IPS-15b (cell line): ENCODE data around the gene TTC16.

Experiments
- H3K27me3 ChIP-seq: one replicate; pipeline ENCODE4 v1.6.1; 2013; ENCODE audit warnings: low read length; ENCODE audit not compliant: control insufficient read depth, insufficient read depth
- H3K36me3 ChIP-seq: one replicate; pipeline ENCODE4 v1.6.1; 2013; ENCODE audit warnings: low read length; ENCODE audit not compliant: control insufficient read depth, insufficient read depth
- H3K4me1 ChIP-seq: one replicate; pipeline ENCODE4 v1.6.1; 2013; ENCODE audit warnings: mild to moderate bottlenecking, low read length; ENCODE audit not compliant: control insufficient read depth, insufficient read depth
- H3K4me3 ChIP-seq: one replicate; pipeline ENCODE4 v1.5.1; 2013; ENCODE audit warnings: low read depth, low read length
- H3K9ac ChIP-seq: one replicate; pipeline ENCODE4 v1.6.1; 2013; ENCODE audit warnings: low read depth, mild to moderate bottlenecking, low read length
- H3K9me3 ChIP-seq: one replicate; pipeline ENCODE4 v1.6.1; 2013; ENCODE audit warnings: mild to moderate bottlenecking, low read length; ENCODE audit not compliant: control insufficient read depth, insufficient read depth

Gene TTC16

DNA sequence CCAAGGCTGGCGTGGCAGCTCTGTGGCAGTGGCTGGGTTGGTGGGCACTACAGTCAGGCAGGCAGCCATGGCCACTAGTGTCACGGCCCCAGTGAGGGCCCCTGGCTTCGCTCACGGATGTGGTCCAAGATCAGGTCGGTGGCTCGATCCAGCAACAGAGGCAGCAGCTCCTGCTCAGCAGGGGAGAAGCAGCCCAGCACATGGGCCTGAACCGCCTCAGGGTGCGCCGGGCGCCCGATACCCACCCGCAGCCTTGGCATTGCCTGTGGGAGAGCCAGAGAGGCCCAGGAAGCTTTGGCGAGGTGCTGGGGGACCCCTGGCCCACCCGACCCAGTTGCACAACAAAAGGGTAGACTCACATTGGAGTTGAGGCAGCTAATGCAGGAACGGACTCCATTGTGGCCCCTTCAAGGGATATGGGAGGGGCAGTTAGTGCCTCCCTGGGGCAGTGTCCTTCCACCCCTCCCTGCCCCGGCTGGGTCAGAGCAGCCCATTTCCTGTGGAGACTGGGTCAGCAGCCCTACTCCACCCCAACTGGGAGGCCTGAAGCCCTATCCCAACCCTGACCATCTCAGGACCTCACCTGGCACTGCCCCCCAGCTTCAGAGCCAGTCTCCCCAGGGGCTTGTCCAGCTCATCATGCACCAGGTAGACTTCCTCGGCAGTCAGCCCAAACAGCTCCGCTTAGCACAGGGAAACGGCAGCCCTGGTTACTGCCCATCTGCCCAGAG lies 1.7 kb upstream of the TTC16 start:
- no peak overlapping the region for H3K9ac ChIP-seq
- H3K27me3 ChIP-seq, result no peaks in the 10 kb centered on the region
- peaks cover 10% of the 10 kb centered on the region for H3K4me1 ChIP-seq
- no peaks in the 10 kb centered on the region for H3K9me3 ChIP-seq
- peak overlapping the region; percentile 26 for H3K4me3 ChIP-seq
- H3K36me3 ChIP-seq, result no peaks in the 10 kb centered on the region

DNA sequence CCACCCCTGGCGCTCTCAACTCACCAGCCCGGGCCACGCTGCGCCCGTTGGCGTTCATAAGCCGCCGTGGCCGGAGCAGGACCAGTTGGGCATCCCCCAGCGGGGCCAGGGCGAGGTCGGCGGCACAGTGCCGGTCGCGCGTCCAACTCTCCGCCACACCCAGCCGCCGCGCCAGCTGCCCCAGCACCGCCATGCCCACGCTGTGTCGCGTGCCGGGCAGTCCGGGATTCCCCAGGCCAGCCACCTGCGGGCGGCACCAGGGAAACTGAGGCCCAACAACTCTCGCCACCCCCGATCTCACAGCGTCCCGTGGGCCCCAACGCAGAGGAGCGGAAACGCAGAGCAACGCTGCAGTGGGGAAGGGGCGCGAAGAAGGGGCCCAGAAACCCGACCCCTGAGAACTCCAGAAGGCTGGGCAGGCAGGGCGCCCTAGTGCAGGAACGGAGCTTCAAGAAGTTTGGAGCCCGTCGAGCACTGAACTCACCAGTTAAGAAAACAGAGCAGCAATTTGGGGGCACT lies 869 bp upstream of the TTC16 start:
- Histone ChIP-seq H3K9me3 (no peaks in the 10 kb centered on the region), H3K4me1 (peaks cover 10% of the 10 kb centered on the region), H3K27me3 (no peaks in the 10 kb centered on the region), H3K4me3 (peak overlapping the region; percentile 83), H3K36me3 (no peaks in the 10 kb centered on the region), H3K9ac (no peak overlapping the region)

DNA sequence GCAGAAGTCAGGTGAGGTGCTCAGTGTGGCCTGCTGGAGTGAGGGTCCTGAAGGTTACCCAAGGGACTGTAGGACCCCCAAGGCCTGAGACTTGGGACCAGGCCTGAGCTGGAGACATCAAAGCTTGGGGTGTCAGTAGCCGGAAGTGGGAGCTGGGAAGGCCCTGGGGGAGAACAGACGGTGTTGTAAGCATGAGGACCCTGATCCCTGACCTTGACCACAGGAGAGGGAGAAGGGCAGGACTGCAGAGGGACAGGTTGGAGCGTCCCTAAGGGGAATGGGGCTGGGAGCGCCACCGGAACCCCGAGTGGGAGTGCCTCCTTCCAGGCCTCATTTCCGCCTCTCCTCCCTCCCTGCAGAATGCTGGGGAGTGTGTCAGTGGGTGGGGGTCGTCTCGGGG lies 533 bp downstream of the TTC16 start:
- no peaks in the 10 kb centered on the region for H3K9me3 ChIP-seq
- peaks cover 7% of the 10 kb centered on the region for H3K4me1 ChIP-seq
- no peaks in the 10 kb centered on the region for H3K27me3 ChIP-seq
- no peaks in the 10 kb centered on the region for H3K36me3 ChIP-seq
- H3K9ac ChIP-seq, result no peak overlapping the region
- H3K4me3 ChIP-seq, result no peak overlapping the region

DNA sequence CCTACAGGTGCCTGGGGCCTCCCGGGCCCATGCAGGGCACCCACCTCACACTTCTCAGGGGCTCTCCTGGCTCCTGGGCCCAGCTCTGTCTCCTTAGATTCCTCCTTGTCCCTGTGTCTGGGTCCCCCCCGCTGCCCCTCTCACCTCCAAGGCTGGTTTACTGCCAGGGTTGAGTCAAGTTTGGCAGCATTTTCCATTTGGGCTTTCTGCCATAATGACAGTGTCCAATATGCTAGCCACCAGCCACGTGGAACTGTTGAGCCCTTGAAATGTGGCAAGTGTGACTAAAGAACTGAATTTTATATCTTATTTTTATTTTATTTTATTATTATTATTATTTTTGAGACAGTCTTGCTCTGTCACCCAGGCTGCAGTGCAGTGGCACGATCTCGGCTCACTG lies 1.9 kb downstream of the TTC16 start:
- H3K4me1 ChIP-seq, result no peaks in the 10 kb centered on the region

DNA sequence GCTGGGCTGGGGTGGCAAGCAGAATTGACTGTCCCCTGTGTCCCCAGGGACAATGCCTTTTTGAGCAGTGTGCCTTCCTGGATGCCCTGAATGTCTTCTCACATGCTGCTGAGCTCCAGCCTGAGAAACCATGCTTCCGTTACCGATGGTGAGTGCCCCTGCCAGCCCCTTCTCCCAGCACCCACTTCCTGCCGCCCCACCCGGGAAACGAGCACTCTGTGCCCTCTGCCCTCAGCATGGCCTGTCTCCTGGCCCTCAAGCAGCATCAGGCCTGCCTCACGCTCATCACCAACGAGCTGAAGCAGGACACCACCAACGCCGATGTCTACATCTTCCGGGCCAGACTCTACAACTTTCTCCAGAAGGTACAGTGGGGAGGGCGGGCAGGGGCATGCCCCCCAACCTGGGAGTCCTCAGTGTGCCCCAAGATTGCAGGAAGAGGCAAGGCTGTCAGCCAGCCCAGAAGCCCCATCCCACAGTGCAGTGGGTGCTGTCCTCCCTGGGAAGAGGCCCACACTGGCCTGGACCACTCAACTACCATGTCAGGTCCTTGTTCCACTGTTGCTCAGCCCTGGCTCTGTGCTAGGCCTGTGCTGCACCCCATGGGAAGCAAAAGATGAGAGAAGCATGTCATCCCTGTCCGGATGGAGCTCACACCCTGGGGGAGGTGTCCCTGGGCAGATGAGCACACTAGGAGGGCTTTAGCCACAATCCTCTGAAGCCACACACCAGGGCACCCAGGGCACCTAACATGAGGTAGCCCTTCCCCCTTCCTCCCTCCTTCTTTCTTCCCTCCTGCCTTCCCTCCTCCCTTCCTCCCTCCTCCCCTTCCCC lies 4.4 kb downstream of the TTC16 start:
- H3K9ac ChIP-seq, result no peak overlapping the region
- H3K36me3 ChIP-seq, result no peaks in the 10 kb centered on the region
- H3K4me1 ChIP-seq, result no peaks in the 10 kb centered on the region
- no peaks in the 10 kb centered on the region for H3K27me3 ChIP-seq
- no peak overlapping the region for H3K4me3 ChIP-seq
- H3K9me3 ChIP-seq, result no peaks in the 10 kb centered on the region

More for the DNA sequence above, 1.9 kb downstream of the TTC16 start:
- no peaks in the 10 kb centered on the region for H3K9me3 ChIP-seq
- no peaks in the 10 kb centered on the region for H3K27me3 ChIP-seq
- no peak overlapping the region for H3K4me3 ChIP-seq
- H3K36me3 ChIP-seq, result no peaks in the 10 kb centered on the region
- no peak overlapping the region for H3K9ac ChIP-seq

DNA sequence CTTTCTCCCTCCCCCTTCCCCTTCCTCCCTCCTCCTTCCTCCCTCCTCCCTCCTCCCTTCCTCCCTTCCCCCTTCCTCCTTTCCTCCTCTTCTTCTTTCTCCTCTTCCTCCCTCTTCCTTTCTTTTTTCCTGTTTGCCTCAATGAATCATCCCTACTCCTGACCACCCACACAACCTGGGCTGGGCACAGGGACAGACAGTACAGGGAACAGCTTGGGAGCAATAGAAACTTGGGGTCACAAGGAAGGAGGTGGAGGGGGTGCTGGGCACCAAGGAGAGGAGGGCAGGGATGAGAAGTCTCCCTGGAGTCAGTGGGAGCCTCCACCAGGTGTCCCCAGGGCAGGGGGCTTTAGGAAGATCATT lies 5.0 kb downstream of the TTC16 start:
- H3K4me3 ChIP-seq, result no peak overlapping the region
- no peaks in the 10 kb centered on the region for H3K4me1 ChIP-seq
- no peak overlapping the region for H3K9ac ChIP-seq
- no peaks in the 10 kb centered on the region for H3K9me3 ChIP-seq
- H3K27me3 ChIP-seq, result no peaks in the 10 kb centered on the region
- H3K36me3 ChIP-seq, result no peaks in the 10 kb centered on the region

DNA sequence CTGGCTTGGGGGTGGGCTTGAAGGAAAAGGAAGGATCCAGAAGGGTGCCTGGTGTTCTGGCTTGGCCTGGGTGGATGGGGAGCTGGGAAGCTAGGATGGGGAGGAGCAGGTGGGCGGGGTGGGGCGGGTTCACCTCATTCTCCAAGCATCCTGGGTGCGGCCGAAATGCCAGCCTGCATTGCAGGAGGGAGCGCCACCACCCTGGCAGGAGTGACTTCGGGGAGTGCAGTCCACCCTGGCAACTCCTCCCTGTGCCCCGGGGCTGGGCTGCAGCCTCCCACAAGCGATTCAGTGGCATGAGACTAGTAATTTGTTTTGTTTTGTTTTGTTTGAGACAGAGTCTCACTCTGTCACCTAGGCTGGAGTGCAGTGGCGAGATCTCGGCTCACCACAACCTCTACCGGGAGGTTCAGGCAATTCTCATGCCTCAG lies 5.5 kb downstream of the TTC16 start:
- Histone ChIP-seq H3K36me3 (no peaks in the 10 kb centered on the region), H3K9ac (no peak overlapping the region), H3K27me3 (no peaks in the 10 kb centered on the region), H3K9me3 (no peaks in the 10 kb centered on the region), H3K4me3 (no peak overlapping the region), H3K4me1 (no peaks in the 10 kb centered on the region)

DNA sequence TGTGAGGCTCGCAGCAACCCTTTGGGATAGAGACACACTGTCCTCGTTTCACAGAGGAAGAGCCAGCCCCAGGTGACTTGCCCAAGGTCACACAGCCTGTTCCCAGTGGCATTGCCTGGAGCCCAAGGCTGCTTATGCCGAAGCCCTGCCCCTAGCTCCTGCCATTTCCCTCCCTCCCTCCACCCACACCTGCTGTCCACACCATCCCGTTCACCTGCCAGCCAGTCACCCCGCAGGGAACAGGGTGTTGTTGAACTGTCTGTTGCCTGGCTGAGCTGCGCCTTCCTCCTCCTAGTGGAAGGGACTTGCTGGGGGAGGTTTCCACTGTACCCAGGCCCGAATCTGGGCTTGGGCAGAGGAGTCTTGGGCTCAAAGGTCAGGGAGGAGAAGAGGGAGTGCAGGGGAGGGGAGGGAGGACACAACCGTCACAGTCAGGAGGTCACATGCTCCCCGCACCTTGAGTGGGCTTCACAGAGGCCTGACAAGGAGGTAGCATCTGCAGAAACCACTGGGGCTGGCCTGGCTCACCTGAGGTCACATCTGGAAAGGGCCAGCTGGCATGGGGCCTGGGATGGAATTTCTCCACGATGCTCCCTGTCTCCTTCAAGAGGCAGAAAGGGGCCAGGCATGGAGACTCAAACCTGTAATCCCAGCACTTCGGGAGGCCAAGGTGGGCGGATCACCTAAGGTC lies 6.3 kb downstream of the TTC16 start:
- Histone ChIP-seq H3K9me3 (no peaks in the 10 kb centered on the region), H3K4me1 (no peaks in the 10 kb centered on the region), H3K4me3 (no peak overlapping the region), H3K27me3 (no peaks in the 10 kb centered on the region), H3K9ac (no peak overlapping the region), H3K36me3 (no peaks in the 10 kb centered on the region)

DNA sequence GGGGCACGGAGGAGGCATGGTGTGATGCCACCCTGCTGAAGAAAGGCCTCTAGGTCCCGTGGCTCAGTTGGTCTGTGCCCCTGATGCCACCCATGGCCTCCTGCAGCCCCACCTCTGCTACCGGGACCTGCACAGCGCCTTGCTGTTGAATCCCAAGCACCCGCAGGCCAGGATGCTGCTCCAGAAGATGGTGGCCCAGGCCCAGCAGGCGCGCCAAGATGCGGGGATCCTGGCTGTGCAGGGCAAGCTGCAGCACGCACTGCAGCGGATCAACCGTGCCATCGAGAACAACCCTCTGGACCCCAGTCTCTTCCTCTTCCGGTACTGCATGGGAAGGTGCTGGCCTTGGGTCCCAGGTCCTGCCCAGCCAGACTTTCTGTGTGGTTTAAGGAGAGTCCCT lies 7.1 kb downstream of the TTC16 start:
- Histone ChIP-seq H3K4me1 (no peaks in the 10 kb centered on the region), H3K4me3 (no peak overlapping the region), H3K27me3 (no peaks in the 10 kb centered on the region), H3K9ac (no peak overlapping the region), H3K9me3 (no peaks in the 10 kb centered on the region), H3K36me3 (no peaks in the 10 kb centered on the region)

DNA sequence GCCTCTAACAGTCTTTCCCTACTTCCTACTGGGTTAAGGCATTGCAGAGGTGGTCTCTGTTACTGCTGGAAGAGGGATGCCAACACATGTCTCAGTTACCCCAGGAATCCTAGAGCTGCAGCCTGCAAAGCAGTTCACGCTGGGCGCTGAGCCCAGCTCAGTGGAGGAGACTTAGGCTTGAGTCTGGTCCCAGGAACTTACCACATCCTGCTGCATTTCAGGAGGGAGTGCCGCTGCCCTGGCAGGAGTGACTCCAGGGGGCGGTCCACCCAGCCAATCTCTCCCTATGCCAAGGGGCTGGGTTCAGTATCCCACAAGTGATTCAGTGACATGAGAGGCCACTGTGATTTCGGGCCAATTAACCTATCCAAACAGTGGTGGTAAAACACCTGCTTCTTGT lies 7.6 kb downstream of the TTC16 start:
- Histone ChIP-seq H3K27me3 (no peaks in the 10 kb centered on the region), H3K9ac (no peak overlapping the region), H3K4me3 (no peak overlapping the region), H3K4me1 (no peaks in the 10 kb centered on the region), H3K36me3 (no peaks in the 10 kb centered on the region), H3K9me3 (no peaks in the 10 kb centered on the region)

DNA sequence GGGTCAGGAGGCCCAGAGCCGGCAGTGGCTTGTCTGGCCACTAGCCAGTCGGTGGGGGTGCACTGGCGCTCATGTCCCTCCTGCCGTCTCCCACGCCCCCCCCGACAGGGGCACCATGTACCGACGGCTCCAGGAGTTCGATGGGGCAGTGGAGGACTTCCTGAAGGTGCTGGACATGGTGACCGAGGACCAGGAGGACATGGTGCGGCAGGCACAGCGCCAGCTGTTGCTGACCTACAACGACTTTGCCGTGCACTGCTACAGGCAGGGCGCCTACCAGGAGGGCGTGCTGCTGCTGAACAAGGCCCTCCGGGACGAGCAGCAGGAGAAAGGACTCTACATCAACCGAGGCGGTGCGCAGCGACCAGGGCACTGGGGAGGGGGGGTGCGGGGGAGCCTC lies 8.1 kb downstream of the TTC16 start:
- Histone ChIP-seq H3K9ac (no peak overlapping the region), H3K36me3 (no peaks in the 10 kb centered on the region), H3K4me3 (no peak overlapping the region), H3K27me3 (no peaks in the 10 kb centered on the region), H3K4me1 (no peaks in the 10 kb centered on the region), H3K9me3 (no peaks in the 10 kb centered on the region)
